ENCODE measurements around the gene GANAB. TPM values are rescaled to one million over a fixed set of nuclear protein-coding genes. Genes with fewer than 3 reads are reported as not detected.

GANAB gene
- total RNA-seq, 3 donors from 2014 or later (not counting 1 experiment from before 2014, with no cell fraction given) = 236 to 275 (median 246) TPM

- H3K4me3 Mint-ChIP-seq = no peak overlapping the region
- H3K36me3 Mint-ChIP-seq = no peaks in the 10 kb centered on the region
- no peaks in the 10 kb centered on the region for H3K9me3 Mint-ChIP-seq
- TF ChIP-seq CTCF (IDR thresholded peaks at IDR 0.05) = no peak
- H3K27me3 Mint-ChIP-seq (ENCODE audit: low read depth in 2 of 2) = peaks cover 0 to 2% of the 10 kb centered on the region in 2 donors
- ATAC-seq (no peak), DNase-seq (no peak)
- Histone ChIP-seq H3K4me1 (ENCODE audit: control insufficient read depth, insufficient read depth, low read length) (peaks cover 19% of the 10 kb centered on the region), H3K27ac (ENCODE audit: low read length) (no peak overlapping the region), H3K36me3 (ENCODE audit: control insufficient read depth, insufficient read depth, low read length) (peaks cover 6% of the 10 kb centered on the region), H3K9me3 (ENCODE audit: control insufficient read depth, insufficient read depth, low read length) (no peaks in the 10 kb centered on the region), H3K27me3 (ENCODE audit: control insufficient read depth, insufficient read depth, low read length) (peaks cover 6% of the 10 kb centered on the region), H3K4me3 (ENCODE audit: low read length) (no peak overlapping the region)
- no peak overlapping the region for H3K27ac Mint-ChIP-seq
- intact Hi-C loops (cut with micrococcal nuclease) = no loop called here
- WGBS (ENCODE audit: insufficient coverage) = 90% methylated on average over 6 of the region's 7 CpGs
- H3K4me1 Mint-ChIP-seq = peaks cover 17 to 21% of the 10 kb centered on the region in 2 donors
Observed at GRCh38 chr11:62682518-62682917, 36.1 kb upstream of the GANAB start.

GRCh38 chr11:62680825-62681240 is 34.4 kb upstream of the GANAB start:
- Mint-ChIP-seq H3K4me3 (peak overlapping the region; percentile 67), H3K27ac (peak overlapping the region; percentile 73 to 95), H3K27me3 (ENCODE audit: low read depth in 2 of 2) (no peaks in the 10 kb centered on the region), H3K36me3 (peaks cover 6% of the 10 kb centered on the region), H3K4me1 (peaks cover 26 to 31% of the 10 kb centered on the region in 2 donors), H3K9me3 (no peaks in the 10 kb centered on the region)
- intact Hi-C loops (cut with micrococcal nuclease) = loop anchor here (1.0 kb wide), 1 partner anchor 13 kb away; no protein-coding TSS in a partner anchor
- Histone ChIP-seq H3K4me3 (ENCODE audit: low read length) (no peak overlapping the region), H3K27ac (ENCODE audit: low read length) (no peak overlapping the region), H3K36me3 (ENCODE audit: control insufficient read depth, insufficient read depth, low read length) (peaks cover 18% of the 10 kb centered on the region), H3K9me3 (ENCODE audit: control insufficient read depth, insufficient read depth, low read length) (no peaks in the 10 kb centered on the region), H3K4me1 (ENCODE audit: control insufficient read depth, insufficient read depth, low read length) (peaks cover 21% of the 10 kb centered on the region), H3K27me3 (ENCODE audit: control insufficient read depth, insufficient read depth, low read length) (no peaks in the 10 kb centered on the region)
- DNase-seq = peak in 1 of 2 donors; percentile 75
- ATAC-seq = peak; percentile 27 to 50 (median 30)
- TF ChIP-seq CTCF (IDR thresholded peaks at IDR 0.05) = peak; percentile 18
- WGBS (ENCODE audit: insufficient coverage) = 50% methylated on average over 4 of the region's 4 CpGs

GRCh38 chr11:62678770-62679696 is 32.6 kb upstream of the GANAB start, which contains the start of gene UBXN1:
Gene UBXN1, minus strand, starts transcription at chr11:62679073. Its CDS starts 150 bp downstream, at chr11:62678923.
- peak within 1 kb of the TSS; percentile 93 for H3K4me3 Mint-ChIP-seq

More at GRCh38 chr11:62678770-62679696, 32.6 kb upstream of the GANAB start, which contains the start of gene UBXN1:
- Histone ChIP-seq H3K9me3 (ENCODE audit: control insufficient read depth, insufficient read depth, low read length) (no peaks in the 10 kb centered on the region), H3K36me3 (ENCODE audit: control insufficient read depth, insufficient read depth, low read length) (peaks cover 20% of the 10 kb centered on the region), H3K27me3 (ENCODE audit: control insufficient read depth, insufficient read depth, low read length) (no peaks in the 10 kb centered on the region), H3K4me1 (ENCODE audit: control insufficient read depth, insufficient read depth, low read length) (peaks cover 21% of the 10 kb centered on the region), H3K27ac (ENCODE audit: low read length) (peak within 1 kb of the TSS; percentile 95), H3K4me3 (ENCODE audit: low read length) (peak within 1 kb of the TSS; percentile 98)
- DNase-seq = peak; percentile 79 to 92
- Mint-ChIP-seq H3K27ac (peak within 1 kb of the TSS; percentile 95 to 99), H3K36me3 (peaks cover 6% of the 10 kb centered on the region), H3K27me3 (ENCODE audit: low read depth in 2 of 2) (no peaks in the 10 kb centered on the region), H3K9me3 (no peaks in the 10 kb centered on the region), H3K4me1 (peaks cover 26 to 31% of the 10 kb centered on the region in 2 donors)
- peak; percentile 85 to 91 (median 89) for ATAC-seq
- WGBS (ENCODE audit: insufficient coverage) = 10% methylated on average over 53 of the region's 55 CpGs
- intact Hi-C loops (cut with micrococcal nuclease) = loop anchor here (1.0 to 5.0 kb wide), 3 partner anchors 15 to 252 kb away; partner anchors contain the start of gene TUT1
- no peak for TF ChIP-seq CTCF (IDR thresholded peaks at IDR 0.05)
